K562 (cell line): Measurements from ENCODE around the gene NEDD4. TPM values are rescaled to one million over a fixed set of nuclear protein-coding genes. Genes with fewer than 3 reads are reported as not detected.

Experiments
- ATAC-seq: fragments of 200-7000 bp; cut with Tn5 transposase; 3 replicates; pipeline ENCODE4 v1.9.1; 2020; ENCODE audit warnings: moderate library complexity
- BruUV-seq: library from RNA; stranded (reverse); fragments of 400-500 nt; replicated peaks from 2 replicates; lab custom pipeline; 2021; lab: Mats Ljungman, UMichigan
- CTCF ChIA-PET: fragments of 300-600 bp; formaldehyde crosslinking; extraction: SDS; loops from one replicate; lab custom pipeline; 2021; ENCODE audit warnings: low intra/inter-chr PET ratio; lab: Yijun Ruan, JAX
- POLR2A ChIA-PET: fragments of 300-600, 350-650 bp; sonication (Branson Sonifier 250); formaldehyde crosslinking; extraction: SDS; loops from one replicate; lab custom pipeline; 2021; ENCODE audit warnings: antibody characterized with exemption, inconsistent platforms; lab: Yijun Ruan, JAX
- DNase-seq, 4 experiments: peaks; one replicate each; pipeline versions ENCODE4 v3.0.0 to v3.0.0-alpha.2; 2011 to 2018; ENCODE audit warnings: low spot score in 3 of 4, mixed read lengths in 3 of 4; ENCODE audit errors: extremely low read depth in 1 of 4
- FAIRE-seq: peaks from 2 replicates; lab custom pipeline; 2011; peaks lifted over from hg19 to GRCh38; lab: Jason Lieb, UNC
- H2AFZ ChIP-seq: 2 replicates; pipeline ENCODE4 v1.6.0; 2011; ENCODE audit warnings: low read depth, low read length, control low read depth, inconsistent platforms
- H3K27ac ChIP-seq: fragments of 200-600 bp; 3 replicates; pipeline ENCODE4 v1.8.0; 2011; ENCODE audit warnings: low read depth, mild to moderate bottlenecking, control low read depth, inconsistent platforms, low read length, moderate library complexity, mixed read lengths; ENCODE audit errors: extremely low read depth
- H3K27me3 ChIP-seq, 2 experiments: fragments of 300-600 bp in 1 of 2; 2 replicates in 1 of 2; 3 replicates in 1 of 2; pipeline versions ENCODE4 v1.6.0 to v1.8.0; 2011; ENCODE audit warnings: inconsistent platforms in 2 of 2, low read length in 2 of 2, mild to moderate bottlenecking in 1 of 2, mixed read lengths in 1 of 2, moderate library complexity in 1 of 2; ENCODE audit not compliant: control insufficient read depth in 2 of 2, insufficient read depth in 2 of 2
- H3K36me3 ChIP-seq: fragments of 300-600 bp; 3 replicates; pipeline ENCODE4 v1.8.0; 2011; ENCODE audit warnings: mild to moderate bottlenecking, low read length, inconsistent platforms; ENCODE audit not compliant: control insufficient read depth, insufficient read depth
- H3K4me1 ChIP-seq, 2 experiments: fragments of 200-600 bp in 1 of 2; replicated peaks in 1 of 2; 2 replicates in 1 of 2; 3 replicates in 1 of 2; pipeline versions ENCODE4 v1.5.1 to v1.8.0; 2011; ENCODE audit warnings: inconsistent platforms in 2 of 2, low read length in 2 of 2, mild to moderate bottlenecking in 1 of 2, mixed read lengths in 1 of 2, moderate library complexity in 1 of 2; ENCODE audit not compliant: control insufficient read depth in 2 of 2, insufficient read depth in 2 of 2
- H3K4me2 ChIP-seq: 2 replicates; pipeline ENCODE4 v1.6.1; 2011; ENCODE audit warnings: low read length, control low read depth, inconsistent platforms, mixed read lengths; ENCODE audit not compliant: insufficient read depth
- H3K4me3 ChIP-seq: fragments of 200-600 bp; sonication (generic), shearing (Covaris generic); 2 replicates; pipeline ENCODE4 v1.5.1; 2016; ENCODE audit warnings: control low read depth, inconsistent platforms
- H3K79me2 ChIP-seq: fragments of 200-600 bp; 3 replicates; pipeline ENCODE4 v1.8.0; 2011; ENCODE audit warnings: low read length, inconsistent platforms; ENCODE audit not compliant: control insufficient read depth, insufficient read depth
- H3K9ac ChIP-seq, 2 experiments: 2 replicates each; pipeline versions ENCODE4 v1.6.0 to v1.6.1; 2011; ENCODE audit warnings: low read depth in 2 of 2, low read length in 2 of 2, control low read depth in 1 of 2, inconsistent platforms in 1 of 2, mild to moderate bottlenecking in 1 of 2, mixed read lengths in 1 of 2; ENCODE audit not compliant: insufficient read depth in 1 of 2
- H3K9me1 ChIP-seq: one replicate; pipeline ENCODE4 v1.6.0; 2011; ENCODE audit warnings: inconsistent platforms, mild to moderate bottlenecking, low read length, moderate library complexity; ENCODE audit not compliant: control insufficient read depth, insufficient read depth
- H3K9me3 ChIP-seq: replicated peaks from 2 replicates; pipeline ENCODE4 v1.5.1; 2011; ENCODE audit warnings: low read depth, low read length, inconsistent platforms; ENCODE audit not compliant: control insufficient read depth, insufficient read depth
- H4K20me1 ChIP-seq: replicated peaks from 2 replicates; pipeline ENCODE4 v1.6.1; 2011; ENCODE audit warnings: low read length, inconsistent platforms, mixed read lengths; ENCODE audit not compliant: control insufficient read depth, insufficient read depth
- ARID1B ChIP-seq: fragments of 450-650 bp; IDR thresholded peaks from 2 replicates; pipeline ENCODE4 v1.6.1; 2016; ENCODE audit warnings: antibody characterized with exemption, mild to moderate bottlenecking, inconsistent platforms
- BHLHE40 ChIP-seq: IDR thresholded peaks from 2 replicates; pipeline ENCODE4 v1.6.1; 2011; ENCODE audit warnings: low read length, improper control_type of control experiment
- CBFA2T3 ChIP-seq: fragments of 450-650 bp; IDR thresholded peaks from 2 replicates; pipeline ENCODE4 v1.6.1; 2017
- HMBOX1 ChIP-seq: sonication (generic); IDR thresholded peaks from 2 replicates; pipeline ENCODE4 v1.6.1; 2016
- MBD2 ChIP-seq: sonication (generic); IDR thresholded peaks from 2 replicates; pipeline ENCODE4 v1.6.1; 2016; ENCODE audit warnings: low read depth, borderline replicate concordance
- MTF1 ChIP-seq: fragments of 250-450 bp; sonication (Bioruptor Pico); IDR thresholded peaks from 2 replicates; pipeline ENCODE4 v1.9.0; 2021; ENCODE audit warnings: moderate library complexity, mild to moderate bottlenecking, inconsistent platforms, borderline replicate concordance
- RBFOX2 ChIP-seq: fragments of 200-400 bp; formaldehyde crosslinking; IDR thresholded peaks from 2 replicates; pipeline ENCODE4 v1.6.1; 2017; ENCODE audit warnings: low read depth, mild to moderate bottlenecking, low read length, moderate library complexity
- STAT5B ChIP-seq: fragments of 250-450 bp; sonication (Bioruptor Pico); IDR thresholded peaks from 2 replicates; pipeline ENCODE4 v1.8.0; 2021; ENCODE audit warnings: mild to moderate bottlenecking, inconsistent platforms
- TAL1 ChIP-seq: fragments of 450-650 bp; IDR thresholded peaks from 2 replicates; pipeline ENCODE4 v1.6.1; 2016; ENCODE audit warnings: mild to moderate bottlenecking
- TCF3 ChIP-seq: sonication (generic); formaldehyde crosslinking; IDR thresholded peaks from 2 replicates; pipeline ENCODE4 v1.4.0; 2020; ENCODE audit warnings: mild to moderate bottlenecking, missing genetic modification reagents
- ZNF830 ChIP-seq: fragments of 250-450 bp; sonication (Bioruptor Pico); IDR thresholded peaks from 2 replicates; pipeline ENCODE4 v1.5.0; 2021; ENCODE audit warnings: mild to moderate bottlenecking
- WGBS: fragments of 100-300 bp; shearing (Covaris generic); methylation state at CpG from one replicate; pipeline ENCODE4 v1.1.6; 2016; ENCODE audit warnings: low coverage, mixed read lengths; ENCODE audit not compliant: insufficient coverage; ENCODE audit errors: missing lambda C conversion rate; 5-methylcytosine and 5-hydroxymethylcytosine counted together
- in situ Hi-C: fragments of 300-500 bp; cut with MboI; formaldehyde crosslinking; loops from 4 replicates; pipeline ENCODE4 v1.15.0; 2018; ENCODE audit warnings: inconsistent platforms, mixed read lengths
- intact Hi-C: fragments of 100-400 bp; cut with micrococcal nuclease; formaldehyde crosslinking; loops from 2 replicates; pipeline ENCODE4 v1.14.2; 2022
- polyA plus RNA-seq, 8 experiments: library from polyadenylated mRNA; depleted of rRNA in 4 of 8; stranded (reverse) in 5 of 8; unstranded in 3 of 8; fragments of >200 nt; fragmentation: Nextera tagmentation in 2 of 8; fragmentation: Illumina TruSeq in 1 of 8; extraction: Ambion mirVana in 2 of 8; extraction: Trizol in 1 of 8; gene quantifications; 2 replicates each; pipeline versions ENCODE4 v1.2.1 to v1.2.3, GENCODE V29; 2011 to 2014; ENCODE audit warnings: inconsistent platforms in 1 of 8, missing spikeins in 1 of 8
- total RNA-seq, 7 experiments: library from RNA; depleted of rRNA in 6 of 7; stranded (reverse); fragments of >200 nt in 6 of 7; fragmentation: Illumina TruSeq in 2 of 7; extraction: Trizol in 2 of 7; gene quantifications; 2 replicates each; pipeline versions ENCODE4 v1.2.1 to v1.2.3, GENCODE V29; 2011 to 2021; ENCODE audit warnings: low replicate concordance in 1 of 7

Gene NEDD4
- total and polyA plus RNA-seq, 9 of the 15 experiments (the other 6 are each of a cell fraction or from before 2014, with no cell fraction given): 7.2 to 23.7 (median 17.3) TPM

- TF ChIP-seq CBFA2T3: peak; percentile 39; the same call in 1 of the 2 replicates
- no peak for TF ChIP-seq MBD2
- 0 out of 2 replicates have a peak, but pooled peaks have one; percentile 35 for TF ChIP-seq ARID1B
- no peak for TF ChIP-seq MTF1 (CRISPR knock-in tag)
- peak; percentile 62 for TF ChIP-seq TCF3 (CRISPR knock-in tag)
- TF ChIP-seq RBFOX2: no peak
- TF ChIP-seq BHLHE40: no peak
- peak; percentile 94 for TF ChIP-seq HMBOX1
- 0 out of 2 replicates have a peak, but pooled peaks have one; percentile 9 for TF ChIP-seq TAL1
- TF ChIP-seq STAT5B (CRISPR knock-in tag): no peak
- no peak for TF ChIP-seq ZNF830 (CRISPR knock-in tag)
- ChIA-PET CTCF (no interaction called here), POLR2A (interaction anchor here (1.0 kb wide), 1 partner anchor 15 kb away, joined by 3 read pairs; no protein-coding TSS in a partner anchor)
- no peaks in the 10 kb centered on the region for H3K9me1 ChIP-seq
- no peak overlapping the region for H3K4me2 ChIP-seq
- DNase-seq (peak in 2 of 4 experiments; percentile 12 to 25), FAIRE-seq (peak; percentile 23), ATAC-seq (peak; percentile 67; the same call in 2 of the 3 replicates)
- no peaks in the 10 kb centered on the region for H3K36me3 ChIP-seq
- 32% methylated on average over 2 of the region's 4 CpGs for WGBS
- in situ Hi-C loops: no loop called here
- H4K20me1 ChIP-seq: no peaks in the 10 kb centered on the region
- no peaks in the 10 kb centered on the region for H3K9me3 ChIP-seq
- no peak overlapping the region for H3K27ac ChIP-seq
- no peak overlapping the region for H3K4me3 ChIP-seq
- H3K79me2 ChIP-seq: no peaks in the 10 kb centered on the region
- intact Hi-C loops: no loop called here
- no peaks in the 10 kb centered on the region for H3K27me3 ChIP-seq
- BruUV-seq: no TSS peak
- H3K9ac ChIP-seq: no peak overlapping the region; a peak in 1 of 4 replicates
- no peak overlapping the region for H2AFZ ChIP-seq
- peaks cover 0 to 3% of the 10 kb centered on the region in 2 experiments; a peak in 2 of 5 replicates for H3K4me1 ChIP-seq
These were observed 33.5 kb downstream of the NEDD4 start for GRCh38 chr15:55959744-55960447.
